GM12873 (cell line): Measurements from ENCODE around the gene GALNT15.

ENCODE experiments used
- CTCF ChIP-seq: IDR thresholded peaks from 2 replicates; pipeline ENCODE4 v1.5.1; 2012; ENCODE audit warnings: low read depth, mild to moderate bottlenecking, moderate library complexity, low read length, control low read depth; ENCODE audit not compliant: insufficient read depth; ENCODE audit errors: missing control alignments

GALNT15 gene

GRCh38 chr3:16137044-16137443, 37.4 kb upstream of the GALNT15 start:
- TF ChIP-seq CTCF: no peak

- no peak for TF ChIP-seq CTCF
Measured at GRCh38 chr3:16137977-16138376, 36.5 kb upstream of the GALNT15 start.

GRCh38 chr3:16140116-16140893, 34.2 kb upstream of the GALNT15 start:
- no peak for TF ChIP-seq CTCF

GRCh38 chr3:16140894-16141285, 33.6 kb upstream of the GALNT15 start:
- TF ChIP-seq CTCF: no peak

GRCh38 chr3:16142350-16143025, 32.0 kb upstream of the GALNT15 start:
- no peak for TF ChIP-seq CTCF

- no peak for TF ChIP-seq CTCF
Measured at GRCh38 chr3:16143861-16144447, 30.5 kb upstream of the GALNT15 start.

- no peak for TF ChIP-seq CTCF
Measured at GRCh38 chr3:16145176-16145575, 29.3 kb upstream of the GALNT15 start.
